Measurements from ENCODE around the gene ACVRL1. TPM values are rescaled to one million over a fixed set of nuclear protein-coding genes. Genes with fewer than 3 reads are reported as not detected.

Gene ACVRL1
- total and polyA plus RNA-seq, 9 of the 15 experiments (the other 6 are each of a cell fraction or from before 2014, with no cell fraction given): 0.07 to 1.4 (median 0.30) TPM

DNA sequence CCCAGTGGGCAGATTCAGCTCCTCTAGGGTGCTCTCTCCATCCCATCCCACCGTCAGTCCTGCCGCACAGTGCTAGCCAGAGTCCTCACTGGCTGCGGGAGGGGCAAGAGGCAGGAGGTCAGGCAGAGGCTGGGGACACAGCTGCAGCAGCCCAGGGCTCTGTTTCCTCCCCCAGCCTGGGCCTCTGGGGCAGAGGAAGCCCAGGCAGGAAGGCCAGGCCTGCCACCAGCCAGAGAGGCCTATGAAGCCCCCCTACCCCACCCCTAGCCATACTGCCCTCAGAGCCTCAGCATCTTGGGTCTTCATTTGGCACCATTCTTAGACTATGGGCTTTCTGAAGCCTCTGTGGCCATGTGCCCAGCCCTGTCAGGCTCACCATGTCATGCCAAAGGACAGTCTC, 3.4 kb downstream of the ACVRL1 start (continued):
- TF ChIP-seq THRB (CRISPR knock-in tag; conservative IDR thresholded peaks at IDR 0.05): no peak
- TF ChIP-seq, protein P1, sequence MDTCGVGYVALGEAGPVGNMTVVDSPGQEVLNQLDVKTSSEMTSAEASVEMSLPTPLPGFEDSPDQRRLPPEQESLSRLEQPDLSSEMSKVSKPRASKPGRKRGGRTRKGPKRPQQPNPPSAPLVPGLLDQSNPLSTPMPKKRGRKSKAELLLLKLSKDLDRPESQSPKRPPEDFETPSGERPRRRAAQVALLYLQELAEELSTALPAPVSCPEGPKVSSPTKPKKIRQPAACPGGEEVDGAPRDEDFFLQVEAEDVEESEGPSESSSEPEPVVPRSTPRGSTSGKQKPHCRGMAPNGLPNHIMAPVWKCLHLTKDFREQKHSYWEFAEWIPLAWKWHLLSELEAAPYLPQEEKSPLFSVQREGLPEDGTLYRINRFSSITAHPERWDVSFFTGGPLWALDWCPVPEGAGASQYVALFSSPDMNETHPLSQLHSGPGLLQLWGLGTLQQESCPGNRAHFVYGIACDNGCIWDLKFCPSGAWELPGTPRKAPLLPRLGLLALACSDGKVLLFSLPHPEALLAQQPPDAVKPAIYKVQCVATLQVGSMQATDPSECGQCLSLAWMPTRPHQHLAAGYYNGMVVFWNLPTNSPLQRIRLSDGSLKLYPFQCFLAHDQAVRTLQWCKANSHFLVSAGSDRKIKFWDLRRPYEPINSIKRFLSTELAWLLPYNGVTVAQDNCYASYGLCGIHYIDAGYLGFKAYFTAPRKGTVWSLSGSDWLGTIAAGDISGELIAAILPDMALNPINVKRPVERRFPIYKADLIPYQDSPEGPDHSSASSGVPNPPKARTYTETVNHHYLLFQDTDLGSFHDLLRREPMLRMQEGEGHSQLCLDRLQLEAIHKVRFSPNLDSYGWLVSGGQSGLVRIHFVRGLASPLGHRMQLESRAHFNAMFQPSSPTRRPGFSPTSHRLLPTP (IDR thresholded peaks at IDR 0.05; ENCODE audit: borderline replicate concordance, extremely low read depth, insufficient read length): no peak
- no peak for TF ChIP-seq HLTF (IDR thresholded peaks at IDR 0.05)
- TF ChIP-seq ZNF696 (CRISPR knock-in tag; conservative IDR thresholded peaks at IDR 0.05): no peak
- no peak for TF ChIP-seq ZNF224 (CRISPR knock-in tag; IDR thresholded peaks at IDR 0.05)
- TF ChIP-seq PRPF4 (IDR thresholded peaks at IDR 0.05; ENCODE audit: insufficient read depth, low read depth, low read length, poor library complexity, severe bottlenecking): no peak
- no peak for TF ChIP-seq BCOR (IDR thresholded peaks at IDR 0.05)
- TF ChIP-seq FOS (IDR thresholded peaks at IDR 0.05; ENCODE audit: extremely low read depth, insufficient read length): no peak
